Measurements from ENCODE around the gene SEMA3A. TPM values are rescaled to one million over a fixed set of nuclear protein-coding genes. Genes with fewer than 3 reads are reported as not detected.

The SEMA3A gene
- total RNA-seq, 1 experiment from 2014 or later: 43.3 TPM

- Histone ChIP-seq H3K4me3 (ENCODE audit: low read depth in 2 of 2, low read length in 2 of 2) (no peak overlapping the region), H3K36me3 (ENCODE audit: control insufficient read depth, insufficient read depth, low read length) (no peaks in the 10 kb centered on the region; the same call in 1 of the 2 replicates), H3K9me3 (ENCODE audit: control insufficient read depth, insufficient read depth, low read depth, low read length) (no peaks in the 10 kb centered on the region), H3K27me3 (ENCODE audit: control insufficient read depth, insufficient read depth, low read length) (no peaks in the 10 kb centered on the region), H3K4me1 (ENCODE audit: control insufficient read depth, insufficient read depth, low read length) (peaks cover 13% of the 10 kb centered on the region), H3K27ac (ENCODE audit: low read length) (peak overlapping the region; percentile 68; the same call in 1 of the 2 replicates)
- in situ Hi-C loops (cut with HindIII; ENCODE audit: low pct_unique_long_range_greater_than_20kb, low sequenced_read_pairs): no loop called here
- intact Hi-C loops (cut with micrococcal nuclease; ENCODE audit: unreplicated experiment): no loop called here
- BruUV-seq (replicated peaks): no TSS peak
- DNase-seq (ENCODE audit: low read depth, low spot score) (no peak), ATAC-seq (no peak)
- ChIA-PET CTCF (no interaction called here), POLR2A (no interaction called here)
- TF ChIP-seq REST (IDR thresholded peaks at IDR 0.05; ENCODE audit: insufficient read depth in 1 of 2, low read depth in 2 of 2, low read length in 1 of 2) (no peak), POLR2AphosphoS5 (IDR thresholded peaks at IDR 0.05; ENCODE audit: low read depth, low read length) (no peak)
- TF ChIP-seq, protein P1, sequence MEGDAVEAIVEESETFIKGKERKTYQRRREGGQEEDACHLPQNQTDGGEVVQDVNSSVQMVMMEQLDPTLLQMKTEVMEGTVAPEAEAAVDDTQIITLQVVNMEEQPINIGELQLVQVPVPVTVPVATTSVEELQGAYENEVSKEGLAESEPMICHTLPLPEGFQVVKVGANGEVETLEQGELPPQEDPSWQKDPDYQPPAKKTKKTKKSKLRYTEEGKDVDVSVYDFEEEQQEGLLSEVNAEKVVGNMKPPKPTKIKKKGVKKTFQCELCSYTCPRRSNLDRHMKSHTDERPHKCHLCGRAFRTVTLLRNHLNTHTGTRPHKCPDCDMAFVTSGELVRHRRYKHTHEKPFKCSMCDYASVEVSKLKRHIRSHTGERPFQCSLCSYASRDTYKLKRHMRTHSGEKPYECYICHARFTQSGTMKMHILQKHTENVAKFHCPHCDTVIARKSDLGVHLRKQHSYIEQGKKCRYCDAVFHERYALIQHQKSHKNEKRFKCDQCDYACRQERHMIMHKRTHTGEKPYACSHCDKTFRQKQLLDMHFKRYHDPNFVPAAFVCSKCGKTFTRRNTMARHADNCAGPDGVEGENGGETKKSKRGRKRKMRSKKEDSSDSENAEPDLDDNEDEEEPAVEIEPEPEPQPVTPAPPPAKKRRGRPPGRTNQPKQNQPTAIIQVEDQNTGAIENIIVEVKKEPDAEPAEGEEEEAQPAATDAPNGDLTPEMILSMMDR (IDR thresholded peaks at IDR 0.05): no peak
These were observed 81.3 kb downstream of the SEMA3A start for GRCh38 chr7:84113286-84113685.

DNA sequence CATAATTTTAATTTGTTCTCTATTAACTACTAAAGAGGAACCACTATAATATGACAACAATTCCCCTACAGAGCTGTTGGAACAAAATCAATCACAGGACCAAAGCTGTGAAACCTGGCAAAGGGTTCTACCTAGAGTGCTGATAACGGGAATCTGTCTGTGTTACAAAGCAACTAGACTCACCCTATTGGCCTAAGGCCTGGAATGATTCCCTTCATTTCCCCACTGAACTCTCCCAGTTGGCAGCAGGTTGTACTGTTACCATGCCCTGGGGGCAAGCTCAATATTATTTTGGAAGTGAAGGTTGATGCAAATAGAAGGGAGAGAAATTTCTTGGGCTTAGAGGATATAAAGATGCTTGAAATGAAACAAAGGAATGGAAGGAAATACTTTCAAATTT is 81.8 kb downstream of the SEMA3A start:
- BruUV-seq (replicated peaks): no TSS peak
- CTCF ChIA-PET: no interaction called here
- Histone ChIP-seq H3K4me3 (ENCODE audit: low read depth in 2 of 2, low read length in 2 of 2) (no peak overlapping the region), H3K36me3 (ENCODE audit: control insufficient read depth, insufficient read depth, low read length) (no peaks in the 10 kb centered on the region; the same call in 1 of the 2 replicates), H3K27me3 (ENCODE audit: control insufficient read depth, insufficient read depth, low read length) (no peaks in the 10 kb centered on the region), H3K4me1 (ENCODE audit: control insufficient read depth, insufficient read depth, low read length) (peaks cover 12% of the 10 kb centered on the region), H3K9me3 (ENCODE audit: control insufficient read depth, insufficient read depth, low read depth, low read length) (no peaks in the 10 kb centered on the region), H3K27ac (ENCODE audit: low read length) (peak overlapping the region; percentile 68; the same call in 1 of the 2 replicates)
- TF ChIP-seq SIN3A (IDR thresholded peaks at IDR 0.05; ENCODE audit: borderline replicate concordance, insufficient read depth, low read depth, low read length) (no peak), POLR2AphosphoS5 (IDR thresholded peaks at IDR 0.05; ENCODE audit: low read depth, low read length) (no peak), REST (IDR thresholded peaks at IDR 0.05; ENCODE audit: insufficient read depth in 1 of 2, low read depth in 2 of 2, low read length in 1 of 2) (no peak), TCF7L2 (IDR thresholded peaks at IDR 0.05; ENCODE audit: low read depth, low read length) (no peak)
- TF ChIP-seq, protein P1 (IDR thresholded peaks at IDR 0.05): no peak
- no peak for DNase-seq (ENCODE audit: low read depth, low spot score)
- no peak for ATAC-seq
- in situ Hi-C loops (cut with HindIII; ENCODE audit: low pct_unique_long_range_greater_than_20kb, low sequenced_read_pairs): no loop called here
- intact Hi-C loops (cut with micrococcal nuclease; ENCODE audit: unreplicated experiment): no loop called here
- POLR2A ChIA-PET: no interaction called here

Measured in Panc1 (cell line).